Measurements from ENCODE around the gene AURKB.

The AURKB gene

DNA sequence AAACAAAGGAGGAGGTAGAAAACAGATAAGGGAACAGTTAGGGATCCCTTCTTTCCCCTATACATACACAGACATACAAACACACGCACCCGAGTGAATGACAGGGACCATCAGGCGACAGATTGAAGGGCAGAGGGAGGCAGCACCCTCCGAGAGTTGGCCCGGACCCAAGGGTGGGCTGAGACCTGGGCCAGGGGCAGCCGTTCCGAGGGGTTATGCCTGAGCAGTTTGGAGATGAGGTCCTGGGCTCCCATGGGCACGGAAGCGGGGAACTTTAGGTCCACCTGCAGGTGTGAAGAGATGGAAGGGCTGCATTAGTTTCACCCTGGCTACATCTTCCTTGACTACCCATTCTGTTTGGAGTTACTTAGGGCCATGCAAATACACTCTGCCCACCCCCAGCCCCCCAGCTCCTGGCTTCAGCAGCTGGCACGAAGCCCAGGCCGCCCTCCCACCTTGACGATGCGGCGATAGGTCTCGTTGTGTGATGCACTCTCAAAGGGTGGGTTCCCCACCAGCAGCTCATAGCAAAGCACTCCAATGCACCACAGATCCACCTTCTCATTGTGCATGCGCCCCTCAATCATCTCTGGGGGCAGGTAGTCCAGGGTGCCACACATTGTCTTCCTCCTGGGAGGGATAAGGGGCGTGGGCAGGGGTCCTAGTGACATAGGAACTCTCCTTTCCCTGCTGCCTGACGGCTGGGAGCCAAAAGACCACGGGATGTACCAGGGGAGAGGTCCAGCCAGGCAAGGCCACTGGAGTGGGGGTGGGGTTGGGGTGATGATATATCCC, 5.4 kb downstream of the AURKB start:
- Histone ChIP-seq H3K4me1 (ENCODE audit: control insufficient read depth in 1 of 2, insufficient read depth in 1 of 2, low read depth in 1 of 2, low read length in 1 of 2) (peaks cover 17 to 21% of the 10 kb centered on the region in 2 experiments), H3K27me3 (no peaks in the 10 kb centered on the region), H3K4me3 (ENCODE audit: low read depth in 1 of 2, low read length in 1 of 2) (no peak overlapping the region), H3K27ac (no peak overlapping the region), H3K36me3 (peaks cover 10% of the 10 kb centered on the region), H3K9me3 (no peaks in the 10 kb centered on the region)
- TF ChIP-seq, protein P1, sequence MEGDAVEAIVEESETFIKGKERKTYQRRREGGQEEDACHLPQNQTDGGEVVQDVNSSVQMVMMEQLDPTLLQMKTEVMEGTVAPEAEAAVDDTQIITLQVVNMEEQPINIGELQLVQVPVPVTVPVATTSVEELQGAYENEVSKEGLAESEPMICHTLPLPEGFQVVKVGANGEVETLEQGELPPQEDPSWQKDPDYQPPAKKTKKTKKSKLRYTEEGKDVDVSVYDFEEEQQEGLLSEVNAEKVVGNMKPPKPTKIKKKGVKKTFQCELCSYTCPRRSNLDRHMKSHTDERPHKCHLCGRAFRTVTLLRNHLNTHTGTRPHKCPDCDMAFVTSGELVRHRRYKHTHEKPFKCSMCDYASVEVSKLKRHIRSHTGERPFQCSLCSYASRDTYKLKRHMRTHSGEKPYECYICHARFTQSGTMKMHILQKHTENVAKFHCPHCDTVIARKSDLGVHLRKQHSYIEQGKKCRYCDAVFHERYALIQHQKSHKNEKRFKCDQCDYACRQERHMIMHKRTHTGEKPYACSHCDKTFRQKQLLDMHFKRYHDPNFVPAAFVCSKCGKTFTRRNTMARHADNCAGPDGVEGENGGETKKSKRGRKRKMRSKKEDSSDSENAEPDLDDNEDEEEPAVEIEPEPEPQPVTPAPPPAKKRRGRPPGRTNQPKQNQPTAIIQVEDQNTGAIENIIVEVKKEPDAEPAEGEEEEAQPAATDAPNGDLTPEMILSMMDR (IDR thresholded peaks at IDR 0.05), result no peak

DNA sequence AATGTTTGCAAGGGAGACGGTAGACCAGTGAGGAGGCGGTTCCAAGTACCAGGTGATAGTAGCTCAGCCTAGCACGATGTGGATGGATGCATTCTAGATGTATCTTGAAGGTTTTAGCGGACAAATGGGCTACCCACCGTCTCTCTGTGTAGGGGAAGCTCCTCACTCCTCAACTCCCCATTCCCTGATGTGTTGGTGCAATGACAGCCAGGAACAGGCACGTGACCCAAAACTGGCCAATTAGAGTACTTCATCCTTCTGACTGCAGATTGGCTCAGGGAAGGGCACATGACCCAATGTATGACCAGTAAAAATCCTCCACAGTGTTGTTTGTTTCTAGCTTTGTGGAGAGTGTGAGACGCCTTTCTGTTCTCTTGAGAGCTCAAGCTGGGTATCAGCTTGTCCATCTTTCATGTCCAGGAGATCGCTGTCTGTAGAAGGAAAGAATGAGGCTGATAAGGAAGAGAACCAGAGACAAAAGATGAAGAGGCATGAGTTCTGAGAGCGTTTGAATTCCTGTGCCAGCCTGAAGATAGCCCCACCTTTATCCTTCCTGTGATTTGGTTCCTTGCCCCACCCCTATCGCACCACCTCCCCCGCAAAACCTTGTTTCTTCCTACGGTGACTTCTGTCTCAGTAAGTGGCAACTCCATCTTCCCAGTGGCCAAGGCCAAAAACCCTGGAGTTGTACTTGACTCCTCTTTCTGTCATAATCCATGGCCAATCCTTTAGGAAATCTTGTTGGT, 18.1 kb downstream of the AURKB start:
- Histone ChIP-seq H3K4me1 (ENCODE audit: control insufficient read depth in 1 of 2, insufficient read depth in 1 of 2, low read depth in 1 of 2, low read length in 1 of 2) (peaks cover 49 to 52% of the 10 kb centered on the region in 2 experiments), H3K36me3 (no peaks in the 10 kb centered on the region), H3K27me3 (no peaks in the 10 kb centered on the region), H3K9me3 (no peaks in the 10 kb centered on the region), H3K27ac (peak overlapping the region; percentile 95), H3K4me3 (ENCODE audit: low read depth in 1 of 2, low read length in 1 of 2) (peak overlapping the region; percentile 53 to 64)
- TF ChIP-seq, protein P1 (IDR thresholded peaks at IDR 0.05), result no peak

DNA sequence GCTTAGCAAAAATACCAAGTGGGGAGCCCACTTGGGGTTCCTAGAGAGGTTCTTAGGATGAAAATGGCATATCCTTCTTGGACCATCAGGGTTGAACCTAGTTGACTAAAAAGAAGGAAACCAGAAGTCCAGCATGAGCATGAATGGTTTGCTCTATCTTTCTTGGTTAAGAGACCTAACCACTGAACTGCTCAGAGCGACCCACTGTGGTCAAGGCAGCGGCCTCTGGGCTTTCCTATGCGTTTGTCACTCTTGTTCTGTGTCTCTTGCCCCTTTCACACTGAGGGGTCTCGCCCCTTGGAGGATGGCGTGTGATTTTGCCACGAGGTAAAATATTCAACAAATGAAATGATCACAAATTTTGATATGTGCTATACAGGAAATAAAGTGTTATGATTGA, 19.9 kb downstream of the AURKB start:
- Histone ChIP-seq H3K36me3 (no peaks in the 10 kb centered on the region), H3K9me3 (no peaks in the 10 kb centered on the region), H3K4me3 (ENCODE audit: low read depth in 1 of 2, low read length in 1 of 2) (peak overlapping the region; percentile 89), H3K27me3 (peaks cover 8% of the 10 kb centered on the region), H3K27ac (peak overlapping the region; percentile 95), H3K4me1 (ENCODE audit: control insufficient read depth in 1 of 2, insufficient read depth in 1 of 2, low read depth in 1 of 2, low read length in 1 of 2) (peaks cover 67 to 69% of the 10 kb centered on the region in 2 experiments)
- TF ChIP-seq, protein P1 (IDR thresholded peaks at IDR 0.05), result no peak

DNA sequence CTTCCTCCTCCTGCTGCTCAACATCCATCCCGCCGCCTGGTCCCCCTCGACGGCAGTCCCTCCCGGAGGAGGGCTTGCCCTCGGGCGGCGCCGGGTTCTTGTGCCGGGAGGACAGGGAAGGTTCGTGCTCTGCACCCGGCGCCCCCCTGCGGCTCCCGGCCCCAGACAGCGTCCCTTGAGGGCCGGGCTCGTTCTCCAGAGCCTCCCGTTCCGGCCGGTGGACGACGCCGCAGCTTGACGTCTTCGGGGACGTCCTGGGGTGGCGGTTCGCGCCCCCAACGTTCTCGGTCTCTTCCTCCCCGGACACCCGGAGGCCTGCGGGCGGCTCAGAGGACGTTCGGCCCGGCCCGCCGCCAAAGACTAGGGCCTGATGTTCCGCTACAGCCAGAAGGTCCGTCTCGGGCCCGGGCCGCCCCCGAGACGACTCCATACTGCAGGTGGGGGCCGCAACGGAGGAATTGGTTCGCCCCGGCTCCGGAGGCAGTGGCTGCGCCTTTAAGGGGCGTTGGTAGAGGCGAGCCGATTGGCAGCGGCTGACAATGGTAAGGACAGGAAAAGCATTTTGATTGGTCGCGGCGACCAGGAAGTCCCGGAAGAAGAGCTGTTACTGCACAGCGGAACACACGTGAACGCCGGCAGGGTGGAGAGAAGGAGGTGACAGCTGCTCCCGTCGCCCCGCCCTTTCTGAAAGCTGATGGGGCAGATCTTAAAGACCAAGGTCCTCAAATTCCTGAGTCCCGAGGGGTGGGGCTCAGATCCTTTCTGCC, 20.5 kb downstream of the AURKB start, which contains the start of gene BORCS6:
Gene BORCS6, minus strand, starts transcription at position 470 of the 767 bp plus-strand sequence. Its CDS starts 40 bp downstream, at position 430.
- no peaks in the 10 kb centered on the region for H3K36me3 ChIP-seq
- H3K27me3 ChIP-seq, result peaks cover 12% of the 10 kb centered on the region
- TF ChIP-seq, protein P1 (IDR thresholded peaks at IDR 0.05), result no peak
- H3K4me3 ChIP-seq (ENCODE audit: low read depth in 1 of 2, low read length in 1 of 2), result peak within 1 kb of the TSS; percentile 89
- H3K9me3 ChIP-seq, result no peaks in the 10 kb centered on the region
- H3K27ac ChIP-seq, result peak within 1 kb of the TSS; percentile 95
- H3K4me1 ChIP-seq (ENCODE audit: control insufficient read depth in 1 of 2, insufficient read depth in 1 of 2, low read depth in 1 of 2, low read length in 1 of 2), result peaks cover 68 to 74% of the 10 kb centered on the region in 2 experiments

DNA sequence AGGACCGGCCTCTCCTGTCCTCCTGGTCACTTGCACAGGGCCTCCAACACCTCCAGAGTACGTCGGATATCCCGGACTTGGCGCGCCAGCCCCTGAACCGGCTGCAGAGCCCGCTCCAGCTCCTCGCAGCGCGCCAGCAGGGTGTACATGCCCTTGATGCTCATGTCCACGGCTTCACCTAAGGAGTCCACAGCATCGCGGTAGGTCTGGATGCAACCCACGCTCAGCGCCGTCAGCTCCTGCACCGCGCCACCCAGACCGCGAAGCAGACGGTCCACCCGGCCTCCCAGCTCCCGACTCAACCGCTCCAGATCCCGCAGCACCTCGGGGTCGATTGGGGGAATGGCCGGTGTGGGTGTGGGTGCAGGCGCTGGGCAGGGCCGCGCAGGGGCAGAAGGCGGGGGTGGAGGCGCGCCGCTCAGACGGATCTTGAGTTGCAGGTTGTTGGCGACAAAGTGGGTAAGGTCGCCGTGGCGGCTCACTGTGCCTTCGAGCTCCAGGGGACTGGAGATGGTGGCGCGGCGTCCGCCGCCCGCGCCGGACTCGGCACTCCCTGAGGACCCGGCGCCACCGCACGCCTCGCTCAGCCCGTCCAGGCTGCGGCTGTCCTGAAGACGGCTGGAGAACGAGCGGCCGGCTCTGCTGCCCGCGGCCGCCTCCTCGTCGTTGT, 21.2 kb downstream of the AURKB start:
- Histone ChIP-seq H3K4me1 (ENCODE audit: control insufficient read depth in 1 of 2, insufficient read depth in 1 of 2, low read depth in 1 of 2, low read length in 1 of 2) (peaks cover 68 to 74% of the 10 kb centered on the region in 2 experiments), H3K36me3 (no peaks in the 10 kb centered on the region), H3K27me3 (peaks cover 13% of the 10 kb centered on the region), H3K9me3 (no peaks in the 10 kb centered on the region), H3K4me3 (ENCODE audit: low read depth in 1 of 2, low read length in 1 of 2) (peak overlapping the region; percentile 89), H3K27ac (peak overlapping the region; percentile 95)
- TF ChIP-seq, protein P1 (IDR thresholded peaks at IDR 0.05), result no peak
